Measurements from ENCODE around the gene CTNNA1.

GRCh38 chr5:138975098-138975847, 222.0 kb downstream of the CTNNA1 start:
- TF ChIP-seq CTCF (IDR thresholded peaks at IDR 0.05; ENCODE audit: low read depth, low read length, poor library complexity, severe bottlenecking) (no peak), EZH2phosphoT487 (IDR thresholded peaks at IDR 0.05; ENCODE audit: borderline replicate concordance, low read length) (no peak)
